NCI-H2171 treated with DMSO at 0.1 percent for 48 hours (cell line): Measurements from ENCODE around the gene MAPKAPK5.
A peak's percentile ranks its signal among the peaks of the same experiment; 100 is the strongest.
"Not testable (repeated sequence)": the region's sequence is repeated elsewhere in the genome, so short reads cannot be mapped to it uniquely, and the experiment has no call there.

Source experiments
- DNase-seq: peaks from one replicate; lab custom pipeline; 2025; lab: John Stamatoyannopoulos, UW

Gene MAPKAPK5

DNA sequence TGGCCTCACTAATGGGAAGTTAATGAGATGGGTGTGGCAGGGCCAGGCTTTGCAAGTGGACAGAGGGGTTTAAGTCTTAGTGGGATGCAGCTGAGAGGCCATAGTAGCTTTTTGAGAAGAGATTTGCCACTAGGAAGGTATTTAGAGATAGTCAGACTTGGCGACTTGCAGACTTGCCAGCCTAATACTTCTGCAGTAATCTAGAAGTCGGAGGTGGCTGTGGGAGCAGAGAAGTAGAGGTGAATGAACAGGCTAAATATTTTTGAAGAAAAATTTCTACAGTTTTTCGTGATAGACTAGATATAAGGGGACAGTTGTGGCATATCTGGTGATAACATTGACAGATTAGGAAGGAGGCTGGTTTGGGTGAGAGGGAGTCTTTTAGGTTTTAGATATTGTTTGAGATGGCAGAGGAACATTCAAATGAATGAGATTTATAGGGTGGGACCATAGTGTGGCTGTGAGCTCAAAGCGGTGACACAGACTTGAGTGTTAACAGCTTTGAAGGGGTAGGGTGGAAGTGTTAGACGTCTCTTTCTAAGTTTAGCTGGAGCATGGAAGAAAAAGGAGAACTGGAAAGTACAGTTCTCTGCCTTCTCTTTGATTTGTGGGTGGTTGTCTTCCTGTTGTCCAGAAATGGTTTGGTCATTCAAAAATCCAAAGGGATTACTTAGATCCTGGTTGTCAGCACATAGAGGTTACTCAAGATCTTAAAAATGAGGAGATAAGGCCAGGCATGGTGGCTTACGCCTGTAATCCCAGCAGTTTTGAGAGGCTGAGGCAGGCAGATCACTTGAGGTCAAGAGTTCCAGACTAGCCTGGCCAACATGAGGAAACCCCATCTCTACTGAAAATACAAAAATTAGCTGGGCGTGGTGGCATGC, 44.9 kb downstream of the MAPKAPK5 start:
- DNase-seq: no peak

DNA sequence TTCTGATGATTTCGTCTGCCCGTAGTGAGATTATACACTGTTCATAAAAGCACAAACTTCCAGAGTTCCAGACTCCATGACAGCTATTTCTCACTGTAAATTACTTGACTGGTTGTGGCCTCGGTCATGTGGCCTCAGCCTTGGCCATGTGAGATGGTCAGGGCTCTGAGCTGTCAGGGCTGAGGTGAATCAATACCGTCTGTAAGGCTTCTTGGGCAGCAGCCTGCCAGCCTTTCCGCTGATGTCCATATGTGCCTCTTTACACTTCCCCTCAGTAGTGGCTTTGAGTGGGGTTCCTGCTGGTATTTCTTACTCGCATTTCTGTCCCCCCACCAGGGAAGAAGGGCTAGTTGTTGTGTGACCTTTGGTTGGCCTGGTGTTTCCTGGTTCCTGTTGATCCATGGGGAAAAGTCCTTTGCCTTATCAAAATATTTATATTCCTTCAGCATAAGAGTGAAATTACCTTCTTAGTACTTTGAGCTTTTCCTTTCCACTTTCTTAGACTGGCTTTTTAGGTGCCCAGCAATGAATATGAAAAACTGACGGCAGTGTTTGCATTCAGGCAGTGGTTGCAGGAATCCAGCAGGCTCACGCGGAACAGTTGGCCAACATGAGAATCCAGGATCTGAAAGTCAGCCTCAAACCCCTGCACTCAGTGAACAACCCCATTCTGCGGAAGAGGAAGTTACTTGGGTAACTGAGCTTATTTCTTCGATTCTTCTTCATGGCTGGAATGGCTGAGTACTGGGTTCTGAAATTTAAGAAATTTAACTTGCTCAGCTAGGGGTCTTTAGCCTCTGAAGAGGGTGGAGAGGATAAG, 46.1 kb downstream of the MAPKAPK5 start:
- DNase-seq: no peak

DNA sequence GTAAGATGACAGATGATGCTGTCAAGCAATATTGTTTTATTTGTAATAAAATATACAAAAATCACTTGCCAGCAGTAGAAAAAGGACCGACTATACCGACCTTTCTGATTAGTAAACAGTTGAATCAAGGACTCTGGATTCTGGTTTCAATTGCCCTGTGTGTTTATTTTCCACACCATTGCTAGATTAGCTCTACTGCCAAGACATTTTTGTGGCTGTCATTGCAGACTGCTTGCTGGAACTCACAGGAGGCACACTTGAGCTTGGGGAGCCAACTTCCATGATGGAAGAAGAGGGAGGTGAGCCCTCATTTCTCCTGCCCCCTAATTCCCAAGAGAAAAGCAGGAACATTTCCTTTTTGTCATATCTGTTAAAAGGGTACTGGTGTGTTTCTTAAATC, 51.3 kb downstream of the MAPKAPK5 start:
- no peak for DNase-seq

DNA sequence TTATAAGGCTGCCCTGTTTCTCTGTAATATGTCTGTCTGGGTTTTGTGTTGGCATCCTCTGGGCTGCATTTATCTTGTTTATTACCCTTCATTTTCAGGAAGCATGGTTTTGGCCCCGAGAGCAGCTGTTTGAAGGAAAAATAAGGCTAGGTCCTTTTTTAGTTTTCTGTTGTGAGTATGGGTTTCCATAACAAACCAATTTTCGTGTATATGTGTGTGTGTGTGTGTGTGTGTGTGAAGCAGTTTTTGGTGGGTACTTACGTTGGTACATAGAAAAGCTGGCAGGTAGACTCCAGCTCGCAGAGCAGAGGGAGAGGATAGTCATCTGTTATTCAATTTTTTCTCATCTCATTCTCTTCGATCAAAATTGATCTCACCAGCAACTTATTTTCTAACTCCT, 52.5 kb downstream of the MAPKAPK5 start:
- DNase-seq: no peak

DNA sequence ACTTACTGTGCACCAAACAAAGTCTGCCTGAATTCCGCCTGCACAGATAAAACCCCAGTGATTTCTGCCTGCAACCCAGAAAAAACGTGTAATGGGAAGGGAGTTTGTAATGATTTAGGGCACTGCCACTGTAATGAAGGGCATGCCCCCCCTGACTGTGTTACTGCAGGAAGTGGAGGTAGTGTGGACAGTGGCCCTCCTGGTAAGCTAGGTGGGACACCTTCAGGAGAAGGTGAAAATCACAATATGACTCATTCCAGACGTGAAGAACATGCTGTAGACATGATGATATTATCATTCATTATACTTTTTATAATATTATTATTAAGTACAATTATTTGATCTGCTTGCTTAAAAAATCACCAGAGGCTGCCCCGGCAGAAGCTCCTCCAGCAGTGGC, 59.2 kb downstream of the MAPKAPK5 start:
- DNase-seq: no peak

DNA sequence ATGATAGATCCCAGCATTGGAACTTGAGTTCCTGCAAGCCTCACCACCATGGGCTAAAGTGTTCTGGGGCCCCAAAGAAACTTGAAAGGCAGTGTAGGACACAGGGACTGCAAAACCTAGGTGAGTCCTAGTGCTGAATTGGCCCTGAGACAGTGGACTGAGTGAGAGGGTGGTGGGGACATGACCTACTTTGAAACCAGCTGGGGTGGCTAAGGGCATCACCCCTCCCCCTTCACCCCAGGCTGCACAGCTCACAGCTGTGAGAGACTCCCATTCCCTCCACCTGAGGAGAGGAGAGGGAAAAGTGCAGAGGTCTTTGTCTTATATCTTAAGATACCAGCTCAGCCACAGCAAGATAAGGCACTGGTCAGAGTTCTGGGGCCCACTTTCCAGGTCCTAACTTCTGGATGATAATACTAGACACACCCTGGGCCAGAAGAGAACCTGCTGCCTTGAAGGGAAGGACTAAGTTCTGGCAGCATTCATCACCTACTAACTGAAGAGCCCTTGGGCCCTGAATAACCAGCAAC, 62.5 kb downstream of the MAPKAPK5 start:
- DNase-seq: no peak

DNA sequence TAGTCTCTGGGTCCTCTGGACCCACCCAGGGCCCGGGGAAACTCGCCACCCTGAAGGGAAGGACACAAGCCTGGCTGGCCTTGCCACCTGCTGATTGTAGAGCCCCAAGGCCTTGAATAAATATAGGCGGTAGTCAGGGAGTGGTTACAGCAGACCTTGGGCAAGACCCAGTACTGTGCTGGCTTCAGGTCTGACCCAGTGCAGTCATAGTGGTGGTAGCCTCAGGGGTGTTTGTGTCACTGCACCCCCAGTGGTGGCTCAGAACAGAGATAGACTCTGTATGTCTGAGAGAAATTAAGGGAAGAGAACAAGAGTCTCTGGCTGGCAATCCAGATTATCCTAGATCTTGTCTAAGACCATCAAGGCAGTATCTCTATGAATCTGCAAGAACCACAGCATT, 63.5 kb downstream of the MAPKAPK5 start:
- DNase-seq: no peak

DNA sequence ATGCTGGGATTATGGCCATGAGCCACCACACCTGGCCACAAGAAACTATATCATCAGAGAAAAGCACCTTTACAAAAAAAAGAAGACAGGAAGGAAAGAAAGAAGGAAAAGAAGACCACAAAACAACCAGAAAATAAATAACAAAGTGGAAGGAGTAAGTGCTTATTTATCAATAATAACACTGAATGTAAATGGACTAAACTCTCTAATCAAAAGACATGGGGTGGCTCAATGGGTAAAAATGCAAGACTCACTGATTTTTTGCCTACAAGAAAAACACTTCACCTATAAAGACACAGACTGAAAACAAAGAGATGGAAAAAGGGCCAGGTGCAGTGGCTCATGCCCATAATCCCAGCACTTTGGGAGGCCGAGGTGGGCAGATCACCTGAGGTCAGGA, 65.7 kb downstream of the MAPKAPK5 start:
- no peak for DNase-seq

DNA sequence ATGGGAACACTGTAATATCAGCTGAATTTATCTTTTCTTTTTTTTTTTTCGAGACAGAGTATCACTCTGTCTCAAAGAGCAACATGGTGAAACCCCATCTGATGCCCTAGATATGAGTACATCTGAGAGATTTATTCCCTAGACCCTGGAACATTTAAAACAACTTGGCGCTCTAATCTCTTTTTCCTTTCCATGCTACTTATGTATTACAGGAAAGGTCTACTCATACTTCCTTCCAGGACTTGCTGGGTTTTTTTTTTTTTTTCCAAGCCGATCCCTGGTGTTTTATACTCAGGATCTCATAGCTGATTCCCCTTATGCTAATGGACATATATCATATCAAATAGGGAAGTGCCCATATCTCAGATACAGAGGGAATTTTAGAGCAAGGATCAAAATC, 83.1 kb downstream of the MAPKAPK5 start:
- DNase-seq: no peak

DNA sequence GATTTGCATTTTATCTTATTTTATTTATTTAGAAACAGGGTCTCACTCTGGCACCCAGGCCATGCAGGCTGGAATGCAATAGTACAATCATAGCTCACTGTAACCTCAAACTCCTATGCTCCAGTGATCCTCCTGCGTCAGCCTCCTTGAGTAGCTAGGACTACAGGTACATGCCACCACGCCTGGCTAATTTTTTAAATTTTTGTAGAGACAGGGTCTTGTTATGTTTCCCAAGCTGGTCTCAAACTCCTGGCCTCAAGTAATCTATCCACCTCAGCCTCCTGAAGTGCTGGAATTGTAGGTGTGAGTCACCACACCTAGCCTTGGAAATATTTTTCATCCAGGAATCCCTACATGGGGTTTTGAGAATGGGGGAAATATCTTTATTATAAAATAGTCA, 84.6 kb downstream of the MAPKAPK5 start:
- DNase-seq: no peak

DNA sequence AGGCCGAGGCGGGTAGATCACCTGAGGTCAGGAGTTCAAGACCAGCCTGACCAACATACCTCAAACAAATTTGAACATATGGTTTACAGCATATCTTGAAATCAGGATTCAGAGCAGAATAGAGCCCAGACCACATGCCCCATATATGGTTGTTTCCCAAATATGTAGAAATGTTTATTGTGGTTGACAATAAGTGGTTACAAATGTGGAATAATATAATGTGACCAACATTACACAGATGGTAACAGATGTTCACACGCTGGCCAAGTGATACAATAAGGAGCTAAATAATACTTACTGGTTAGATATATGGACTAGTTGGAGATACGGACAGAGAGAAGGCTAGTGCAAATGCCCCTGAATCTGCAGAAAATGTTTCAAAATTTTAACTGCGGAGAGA, 85.3 kb downstream of the MAPKAPK5 start:
- DNase-seq: no peak

DNA sequence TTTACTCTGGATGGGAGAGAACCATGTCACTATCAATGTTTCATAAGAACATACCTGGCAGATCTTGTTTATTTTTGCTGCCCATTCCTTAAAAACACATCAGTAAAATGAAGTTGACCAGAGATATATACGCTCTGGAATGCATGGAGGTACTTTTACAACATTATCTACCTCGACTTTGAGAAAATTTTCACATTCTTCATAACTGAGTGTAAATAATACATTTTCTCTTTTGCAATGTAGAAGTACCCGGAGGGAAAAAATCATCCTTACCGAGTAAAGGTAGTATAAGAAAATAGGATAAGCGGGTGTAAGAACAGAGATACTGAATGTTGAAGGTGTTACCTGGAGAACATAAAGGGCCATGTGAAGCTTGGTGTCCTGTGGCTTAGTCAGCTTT, 90.2 kb downstream of the MAPKAPK5 start:
- no peak for DNase-seq

DNA sequence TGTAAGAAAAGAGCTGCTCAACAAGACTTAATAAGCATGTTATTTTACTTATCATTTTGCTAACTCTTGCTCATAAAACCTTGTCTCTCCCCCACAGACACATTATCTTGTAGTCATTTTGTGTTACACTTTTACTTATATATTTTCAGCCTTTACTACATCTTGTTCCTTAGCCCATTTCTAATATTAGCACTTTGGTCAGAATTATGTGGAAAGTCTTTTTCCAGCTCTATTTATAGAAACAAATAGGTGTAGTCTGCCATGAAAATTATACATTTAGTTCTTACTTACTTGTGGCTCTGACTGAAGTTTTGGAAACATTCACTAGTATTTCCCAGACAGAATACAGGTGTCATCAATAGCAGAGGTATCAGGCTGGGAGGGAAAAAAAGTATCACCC, 94.8 kb downstream of the MAPKAPK5 start:
- DNase-seq: no peak

DNA sequence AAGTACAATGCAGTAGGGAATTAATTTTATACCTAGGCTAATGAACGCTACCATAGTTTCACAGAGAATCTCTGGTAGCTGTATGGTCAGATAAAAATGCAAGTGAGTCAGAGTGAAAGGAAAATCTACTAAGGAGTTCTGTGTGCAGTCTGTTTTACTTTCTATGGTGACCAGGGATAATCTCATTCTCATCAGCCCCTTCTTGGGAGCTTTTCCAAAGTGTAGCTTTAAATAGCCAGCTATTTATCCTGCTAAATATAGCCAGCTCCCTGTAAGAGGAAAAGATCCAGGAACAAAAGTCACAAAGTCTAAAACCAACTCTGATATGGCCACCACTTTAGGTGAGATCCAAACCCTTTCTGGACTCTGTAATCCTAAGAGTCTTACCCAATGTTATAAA, 95.4 kb downstream of the MAPKAPK5 start:
- no peak for DNase-seq

DNA sequence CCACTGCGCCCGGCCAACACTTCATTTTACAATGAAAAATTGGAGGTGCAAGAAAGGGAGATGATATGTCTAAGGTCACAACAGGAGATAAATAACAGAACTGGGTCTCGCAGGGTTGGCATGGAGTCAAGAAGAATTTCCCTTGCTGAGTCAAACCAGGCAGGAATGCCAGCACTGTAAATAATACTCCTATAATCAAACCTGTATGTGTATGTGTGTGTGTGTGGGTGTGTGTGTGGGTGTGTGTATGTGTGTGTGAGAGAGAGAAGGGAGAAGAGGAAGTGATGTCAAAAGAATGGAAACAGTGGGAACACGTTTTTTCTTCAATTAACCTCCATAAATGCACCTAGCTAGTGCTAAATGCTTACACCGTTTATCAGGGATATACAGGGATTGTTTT, 100.5 kb downstream of the MAPKAPK5 start:
- peak; percentile 9 for DNase-seq

DNA sequence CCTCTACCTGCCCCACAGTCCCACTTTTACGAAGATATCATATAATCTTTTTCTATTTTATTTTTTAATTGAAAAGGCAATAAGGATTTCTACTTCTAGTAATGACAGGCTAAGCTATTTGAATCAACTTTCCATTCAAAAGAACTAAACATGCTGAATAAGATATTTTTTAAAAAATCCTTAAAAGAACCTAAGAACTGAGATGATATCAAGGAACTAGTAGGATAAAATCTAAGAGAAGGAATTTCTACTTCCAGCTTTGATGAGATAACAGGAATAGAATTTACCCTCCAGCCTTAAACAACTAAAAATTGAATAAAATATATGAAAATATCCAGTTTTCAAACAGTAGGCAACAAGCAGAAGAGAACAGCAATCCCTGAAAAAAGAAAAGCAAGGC, 101.9 kb downstream of the MAPKAPK5 start:
- DNase-seq: no peak

DNA sequence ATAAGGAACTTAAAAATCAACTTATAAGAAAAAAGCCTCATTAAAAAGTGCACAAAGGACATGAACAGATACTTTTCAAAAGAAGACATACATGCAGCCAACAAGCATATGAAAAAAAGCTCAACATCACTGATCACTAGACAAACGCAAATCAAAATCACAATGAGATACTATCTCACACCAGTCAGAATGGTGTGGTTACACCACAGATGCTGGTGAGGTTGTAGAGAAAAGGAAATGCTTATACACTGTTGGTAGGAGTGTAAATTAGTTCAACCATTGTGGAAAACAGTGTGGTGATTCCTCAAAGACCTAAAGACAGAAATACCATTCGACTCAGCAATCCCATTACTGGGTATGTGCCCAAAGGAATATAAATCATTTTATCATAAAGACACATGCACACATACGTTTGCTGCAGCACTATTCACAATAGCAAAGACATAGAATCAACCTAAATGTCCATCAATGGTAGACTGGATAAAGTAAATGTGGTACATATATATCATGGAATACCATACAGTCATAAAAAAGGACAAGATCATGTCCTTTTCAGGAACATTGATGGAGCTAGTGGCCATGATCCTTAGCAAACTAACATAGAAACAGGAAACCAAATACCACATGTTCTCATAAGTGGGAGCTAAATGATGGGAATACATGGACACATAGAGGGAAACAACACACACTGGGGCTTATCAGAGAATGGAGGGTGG, 109.1 kb downstream of the MAPKAPK5 start:
- not testable (repeated sequence) for DNase-seq
